GM19351 (cell line): ENCODE results near the gene HNRNPA3.
"Not testable (repeated sequence)": the region's sequence is repeated elsewhere in the genome, so short reads cannot be mapped to it uniquely, and the experiment has no call there.

Source experiments
- ATAC-seq: cut with Tn5 transposase; IDR thresholded peaks from one replicate; pipeline ENCODE4 v1.9.1; 2021; ENCODE audit warnings: mild to moderate bottlenecking, moderate library complexity; ENCODE audit not compliant: unreplicated experiment

Gene HNRNPA3

DNA sequence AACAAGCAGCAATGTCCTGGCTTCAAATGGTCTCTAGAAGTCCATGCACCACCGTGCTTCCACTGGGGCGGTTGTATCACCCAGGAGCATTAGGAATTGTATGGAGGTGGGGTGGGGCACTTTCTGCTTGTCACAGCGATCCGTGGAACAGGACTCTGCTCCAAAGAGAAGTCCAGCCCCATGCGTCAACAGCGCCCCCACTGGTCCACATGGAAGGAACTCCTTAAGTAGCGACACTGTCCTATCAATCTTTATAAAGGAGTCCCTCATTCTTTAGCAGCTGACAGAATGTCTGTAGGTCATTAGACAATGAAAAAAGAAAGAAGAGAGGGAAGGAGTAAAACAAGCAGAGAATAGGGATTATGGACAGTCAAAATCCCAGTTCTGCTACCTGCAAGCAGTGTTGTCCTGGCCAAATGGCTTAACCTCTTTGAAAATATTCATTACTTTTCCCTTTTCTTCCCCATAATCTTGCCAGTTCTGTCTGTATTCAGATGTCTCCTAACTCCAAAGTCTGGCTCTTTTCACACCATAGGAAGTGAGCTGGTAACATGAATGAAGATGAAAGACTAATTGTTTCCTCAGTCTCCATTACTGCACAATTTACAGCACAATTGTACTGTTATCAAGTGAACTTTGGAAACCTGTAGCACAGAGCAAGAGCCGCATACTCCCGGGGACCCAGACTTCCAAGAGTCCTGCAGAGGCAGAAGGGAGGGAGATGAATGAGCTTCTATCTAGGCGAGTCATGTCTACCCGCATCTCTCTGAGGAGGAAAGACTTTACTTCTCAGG, 42.0 kb downstream of the HNRNPA3 start:
- no peak for ATAC-seq

GRCh38 chr2:177255227-177255601, 42.6 kb downstream of the HNRNPA3 start:
- no peak for ATAC-seq

DNA sequence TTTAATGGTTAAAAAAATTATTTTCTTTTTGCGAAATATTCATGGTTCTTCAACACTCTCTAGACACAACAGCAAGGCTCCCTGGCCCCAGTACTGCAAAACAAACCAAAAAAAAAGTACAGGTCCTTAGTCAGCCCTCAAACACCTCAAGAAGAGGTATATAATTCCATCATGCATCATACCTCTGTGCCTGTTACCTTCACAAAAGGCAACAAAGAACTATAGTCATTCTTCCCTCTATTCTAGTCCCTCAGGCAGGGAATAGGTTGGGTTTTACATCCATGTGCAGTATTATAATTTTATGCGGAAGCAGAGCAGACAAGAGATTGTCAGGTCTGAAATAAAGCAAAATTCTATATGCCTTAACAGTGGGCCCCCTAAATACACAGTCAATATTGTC, 43.4 kb downstream of the HNRNPA3 start:
- no peak for ATAC-seq

- no peak for ATAC-seq
Measured at GRCh38 chr2:177256695-177257094, 44.1 kb downstream of the HNRNPA3 start.

GRCh38 chr2:177257471-177257870, 44.9 kb downstream of the HNRNPA3 start:
- ATAC-seq: no peak

DNA sequence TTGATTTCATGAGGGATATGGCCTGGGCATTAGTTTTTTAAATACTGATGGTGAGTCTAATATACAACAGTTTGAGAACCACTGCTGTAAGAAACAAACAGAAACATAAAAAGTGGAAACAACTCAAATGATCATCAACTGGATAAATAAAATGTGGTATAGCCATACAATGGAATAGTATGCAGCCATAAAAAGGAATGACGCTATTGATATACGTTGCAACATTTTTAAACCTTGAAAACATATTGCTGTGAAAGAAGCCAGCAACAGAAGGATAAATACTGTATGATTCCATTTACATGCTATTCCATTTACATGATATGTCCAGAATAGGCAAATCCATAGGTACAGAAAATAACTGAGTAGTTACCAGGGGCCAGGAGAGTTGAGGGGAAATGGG, 45.5 kb downstream of the HNRNPA3 start:
- ATAC-seq: no peak

GRCh38 chr2:177260379-177260778, 47.8 kb downstream of the HNRNPA3 start:
- no peak for ATAC-seq

- ATAC-seq: no peak
Measured at GRCh38 chr2:177261116-177262060, 48.8 kb downstream of the HNRNPA3 start.

GRCh38 chr2:177262092-177262491, 49.5 kb downstream of the HNRNPA3 start:
- no peak for ATAC-seq

DNA sequence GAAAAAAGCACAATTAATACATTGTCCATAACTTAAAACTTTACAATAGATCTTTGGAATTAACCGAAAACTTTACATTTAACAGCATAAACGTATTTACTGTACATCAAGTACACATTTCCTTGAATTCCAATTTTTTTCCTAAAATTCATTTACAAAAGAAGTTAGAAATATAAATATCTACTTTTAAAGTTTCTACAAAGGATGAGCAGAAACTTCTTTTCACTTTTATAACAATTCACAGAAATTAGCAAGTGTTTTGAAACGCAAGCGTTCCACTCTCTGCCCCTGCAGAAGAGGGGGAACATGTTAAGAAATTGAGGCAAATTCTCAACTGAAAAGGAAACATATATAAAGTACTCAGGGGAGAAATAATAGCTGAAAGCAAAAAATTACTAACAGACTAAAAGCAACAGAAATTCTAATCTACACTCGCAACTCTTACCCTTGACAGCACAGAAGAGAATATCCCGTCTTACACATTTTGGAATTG, 50.4 kb downstream of the HNRNPA3 start:
- ATAC-seq: no peak

DNA sequence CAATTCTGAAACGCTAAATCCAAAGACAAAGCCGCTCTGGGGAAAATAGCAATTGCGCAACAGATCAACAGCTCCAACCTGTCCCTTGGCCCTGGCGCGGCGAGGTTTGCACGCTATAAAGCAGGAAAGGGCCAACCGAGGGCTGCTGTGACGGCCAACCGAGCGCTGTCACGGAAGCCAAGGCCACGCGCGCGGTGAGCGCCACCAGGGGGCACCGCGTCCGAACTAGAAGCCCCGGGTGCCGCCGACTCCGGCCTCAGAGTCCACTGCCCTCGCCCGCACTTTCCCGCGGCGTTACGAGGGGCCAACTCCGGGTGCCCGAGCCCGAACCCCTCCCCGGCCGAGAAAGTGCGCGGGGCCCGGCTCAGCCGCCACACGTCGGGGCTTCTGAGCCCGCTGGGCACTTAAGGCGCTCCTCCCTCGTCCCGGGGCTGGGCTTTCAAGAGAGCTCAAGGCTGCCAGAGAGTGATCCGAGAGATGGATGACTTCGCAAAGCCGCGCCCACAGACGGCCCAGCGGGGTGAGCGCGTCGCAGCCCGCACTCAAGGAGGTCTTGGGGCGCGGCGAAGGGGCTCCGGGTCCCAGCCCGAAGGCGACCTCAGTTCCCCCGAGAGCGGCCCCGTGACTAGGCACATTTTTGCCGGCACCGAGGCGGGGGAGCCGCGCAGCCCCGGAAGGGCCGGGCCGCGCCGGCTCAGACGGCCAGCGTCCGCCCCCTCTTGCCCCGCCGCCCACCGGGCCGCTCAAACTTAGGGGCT, 51.0 kb downstream of the HNRNPA3 start:
- peak; percentile 49 for ATAC-seq

GRCh38 chr2:177264209-177264692, 51.7 kb downstream of the HNRNPA3 start:
- no peak for ATAC-seq

DNA sequence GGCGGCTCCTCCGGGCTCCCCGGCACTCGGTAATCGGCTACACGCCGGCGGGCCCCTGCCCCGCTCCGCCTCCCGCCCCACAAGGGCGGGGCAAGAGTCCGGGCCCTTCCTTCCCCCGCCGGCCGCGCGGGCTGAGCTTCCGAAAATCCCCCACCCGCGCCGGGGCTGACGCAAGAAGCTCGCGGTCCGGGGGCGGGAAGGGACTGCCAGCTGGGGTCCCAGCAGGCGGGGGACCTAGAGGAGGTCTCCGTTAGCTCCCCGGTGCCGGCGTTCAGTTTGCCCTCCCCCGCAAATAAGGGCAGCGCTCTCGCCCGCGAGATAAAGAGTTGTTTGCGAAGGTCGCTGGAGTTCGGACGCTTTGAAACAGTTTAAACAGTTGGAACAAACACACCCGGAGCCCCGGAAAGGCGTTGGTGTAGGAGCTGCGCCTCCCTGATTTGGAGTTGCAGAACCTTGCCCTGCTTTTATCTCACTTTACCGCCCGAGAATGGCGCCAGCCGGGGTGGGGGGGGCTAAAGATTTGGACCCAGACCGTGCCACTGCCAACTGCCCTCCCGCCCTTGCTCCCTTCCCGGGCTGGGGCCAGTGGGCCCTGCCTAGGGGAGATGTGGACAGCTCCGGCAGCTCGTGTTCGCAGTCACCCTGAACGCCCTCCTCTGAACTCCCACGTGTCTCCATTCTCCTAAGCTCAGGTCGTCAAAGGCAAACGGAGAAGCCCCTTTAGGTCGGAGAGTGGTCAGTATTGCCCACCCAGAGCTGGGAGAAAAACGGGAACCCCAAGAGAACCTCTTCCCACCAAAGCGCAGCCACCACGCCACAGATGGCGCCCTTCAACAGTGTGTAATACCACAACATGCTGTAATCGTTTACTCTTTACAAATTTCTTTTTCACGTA, 52.3 kb downstream of the HNRNPA3 start, which contains the start of gene NFE2L2:
Gene NFE2L2 (minus strand): TSS at position 35 of the 895 bp plus-strand sequence. CDS start 151 bp downstream, outside the sequence.
- ATAC-seq: peak; percentile 60

DNA sequence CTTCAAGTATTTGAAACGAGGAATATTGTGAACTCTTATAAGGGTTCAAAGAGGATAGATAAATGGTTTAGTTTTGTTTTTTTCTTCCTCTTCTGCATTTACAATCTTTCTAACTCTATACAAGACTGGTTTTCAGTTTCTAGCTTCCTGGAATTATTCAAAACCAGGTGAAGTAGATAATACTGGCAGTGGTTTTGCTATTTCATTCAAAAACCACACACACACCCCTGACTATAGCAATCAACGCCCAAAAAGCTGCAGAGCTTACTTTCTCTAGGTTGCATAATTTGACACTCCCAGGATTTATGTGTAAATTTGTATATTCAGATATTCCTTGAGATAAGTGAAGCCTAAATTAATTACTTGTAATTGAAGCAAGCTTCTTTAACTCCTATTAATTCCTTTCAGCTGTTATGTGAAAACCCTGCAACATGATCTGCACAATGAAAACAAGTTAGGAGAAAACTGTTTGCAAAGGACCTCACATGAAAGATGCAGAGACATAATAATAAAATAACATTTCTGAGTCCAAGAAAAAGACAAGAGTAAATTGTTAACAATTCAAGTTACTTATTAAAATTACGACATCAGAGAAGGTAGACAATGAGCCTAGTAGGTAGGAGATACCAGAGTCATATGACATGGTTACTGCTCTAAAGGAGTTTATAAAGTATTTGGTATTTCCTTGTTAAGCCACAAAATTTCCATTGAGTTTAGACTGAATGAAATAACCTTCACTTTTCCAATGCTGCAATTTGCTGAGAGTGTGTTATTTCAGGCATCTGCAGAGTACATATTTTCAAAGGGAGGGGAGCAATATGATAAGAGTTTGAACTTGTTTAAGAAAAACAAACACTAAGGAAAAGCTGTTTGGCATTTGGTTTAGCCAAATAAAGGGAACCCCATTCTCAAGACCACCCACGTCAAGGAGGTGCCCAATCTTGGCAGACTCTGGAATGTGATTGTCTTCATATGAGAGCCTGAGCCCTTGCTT, 53.5 kb downstream of the HNRNPA3 start:
- peak; percentile 18 for ATAC-seq

- ATAC-seq: not testable (repeated sequence)
Measured at GRCh38 chr2:177266955-177267354, 54.4 kb downstream of the HNRNPA3 start.

DNA sequence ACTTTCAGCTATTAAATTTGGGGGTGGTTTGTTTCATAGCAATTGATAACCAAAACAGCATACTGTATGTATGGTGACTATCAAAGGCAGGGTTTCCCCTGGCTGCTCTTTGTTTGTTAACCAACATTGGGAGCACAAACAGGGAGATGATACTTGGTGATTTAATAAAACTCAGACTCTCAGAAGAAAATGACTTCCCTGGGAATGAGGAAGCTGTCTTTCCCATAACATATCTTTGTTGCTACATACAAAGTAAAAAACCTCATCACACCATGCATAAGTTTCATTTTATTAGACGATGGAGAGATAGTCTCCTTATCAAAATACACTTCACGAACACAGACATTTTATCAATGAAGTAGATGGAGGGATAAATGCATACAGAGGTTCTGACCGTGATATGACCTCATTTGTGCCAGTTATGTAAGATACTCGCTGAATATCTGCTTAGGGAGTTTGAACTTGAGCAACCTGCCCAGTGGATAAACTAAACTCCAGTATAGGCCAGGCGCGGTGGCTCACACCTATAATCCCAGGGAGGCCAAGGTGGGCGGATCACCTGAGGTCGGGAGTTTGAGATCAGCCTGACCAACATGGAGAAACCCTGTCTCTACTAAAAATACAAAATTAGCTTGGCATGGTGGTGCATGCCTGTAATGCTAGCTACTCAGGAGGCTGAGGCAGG, 55.7 kb downstream of the HNRNPA3 start:
- no peak for ATAC-seq

- no peak for ATAC-seq
Measured at GRCh38 chr2:177268901-177269300, 56.3 kb downstream of the HNRNPA3 start.

- ATAC-seq: no peak
Measured at GRCh38 chr2:177270531-177270930, 57.9 kb downstream of the HNRNPA3 start.
